Ascending aorta (tissue), 2 donors: ENCODE data around the gene DYNC1I1. TPM values are rescaled to one million over a fixed set of nuclear protein-coding genes. Genes with fewer than 3 reads are reported as not detected.

Experiments used
- DNase-seq, 2 donors: peaks; one replicate each; pipeline ENCODE4 v3.0.0-alpha.2; 2019; ENCODE audit warnings: low spot score in 2 of 2
- H3K27ac ChIP-seq, 2 donors: fragments of 200-600 bp; sonication (generic); one replicate each; pipeline ENCODE4 v1.5.1; 2016 to 2017; ENCODE audit warnings: mild to moderate bottlenecking in 1 of 2
- H3K27me3 ChIP-seq: fragments of 200-600 bp; sonication (generic); one replicate; pipeline ENCODE4 v1.5.1; 2017
- H3K36me3 ChIP-seq, 2 donors: fragments of 200-600 bp; sonication (generic); one replicate each; pipeline ENCODE4 v1.5.1; 2016
- H3K4me1 ChIP-seq, 2 donors: fragments of 200-600 bp; sonication (generic); one replicate each; pipeline ENCODE4 v1.5.1; 2016 to 2017; ENCODE audit warnings: mild to moderate bottlenecking in 1 of 2
- H3K4me3 ChIP-seq, 2 donors: fragments of 200-600 bp; sonication (generic); one replicate each; pipeline ENCODE4 v1.5.1; 2016 to 2017; ENCODE audit warnings: mild to moderate bottlenecking in 1 of 2
- H3K9me3 ChIP-seq, 2 donors: fragments of 200-600 bp; sonication (generic); one replicate each; pipeline ENCODE4 v1.5.1; 2016
- intact Hi-C: fragments of 100-400 bp; cut with DNase I; formaldehyde crosslinking; loops from one replicate; pipeline ENCODE4 v1.15.1; 2023
- total RNA-seq: library from RNA; depleted of rRNA; stranded (reverse); fragments of >200 nt; gene quantifications from one replicate; pipeline ENCODE4 v1.1.0, GENCODE V29; 2016
- TF ChIP-seq, protein P1 (sequence below), 3 experiments: fragments of 200-600 bp in 2 of 3; fragments of 450-650 bp in 1 of 3; sonication (generic) in 2 of 3; IDR thresholded peaks; one replicate each; pipeline ENCODE4 v1.5.1; 2016 to 2019; ENCODE audit warnings: antibody characterized with exemption in 3 of 3, mild to moderate bottlenecking in 1 of 3, moderate library complexity in 1 of 3

DYNC1I1 gene
- total RNA-seq, 1 donor from 2014 or later = 13.2 TPM

- H3K9me3 ChIP-seq = no peaks in the 10 kb centered on the region
- intact Hi-C loops = loop anchor here (10.0 kb wide), 1 partner anchor 1145 kb away; no protein-coding TSS in a partner anchor
- no peaks in the 10 kb centered on the region for H3K27me3 ChIP-seq
- no peak overlapping the region for H3K4me3 ChIP-seq
- H3K27ac ChIP-seq = no peak overlapping the region
- TF ChIP-seq, protein P1, sequence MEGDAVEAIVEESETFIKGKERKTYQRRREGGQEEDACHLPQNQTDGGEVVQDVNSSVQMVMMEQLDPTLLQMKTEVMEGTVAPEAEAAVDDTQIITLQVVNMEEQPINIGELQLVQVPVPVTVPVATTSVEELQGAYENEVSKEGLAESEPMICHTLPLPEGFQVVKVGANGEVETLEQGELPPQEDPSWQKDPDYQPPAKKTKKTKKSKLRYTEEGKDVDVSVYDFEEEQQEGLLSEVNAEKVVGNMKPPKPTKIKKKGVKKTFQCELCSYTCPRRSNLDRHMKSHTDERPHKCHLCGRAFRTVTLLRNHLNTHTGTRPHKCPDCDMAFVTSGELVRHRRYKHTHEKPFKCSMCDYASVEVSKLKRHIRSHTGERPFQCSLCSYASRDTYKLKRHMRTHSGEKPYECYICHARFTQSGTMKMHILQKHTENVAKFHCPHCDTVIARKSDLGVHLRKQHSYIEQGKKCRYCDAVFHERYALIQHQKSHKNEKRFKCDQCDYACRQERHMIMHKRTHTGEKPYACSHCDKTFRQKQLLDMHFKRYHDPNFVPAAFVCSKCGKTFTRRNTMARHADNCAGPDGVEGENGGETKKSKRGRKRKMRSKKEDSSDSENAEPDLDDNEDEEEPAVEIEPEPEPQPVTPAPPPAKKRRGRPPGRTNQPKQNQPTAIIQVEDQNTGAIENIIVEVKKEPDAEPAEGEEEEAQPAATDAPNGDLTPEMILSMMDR (IDR thresholded peaks at IDR 0.05) = no peak
- H3K4me1 ChIP-seq = peaks cover 0 to 3% of the 10 kb centered on the region in 2 donors
- no peak for DNase-seq
- H3K36me3 ChIP-seq = no peaks in the 10 kb centered on the region
These were observed 147.2 kb downstream of the DYNC1I1 start for GRCh38 chr7:95919556-95919955.

GRCh38 chr7:95921543-95921942 is 149.2 kb downstream of the DYNC1I1 start:
- peaks cover 0 to 3% of the 10 kb centered on the region in 2 donors for H3K4me1 ChIP-seq
- no peaks in the 10 kb centered on the region for H3K36me3 ChIP-seq
- H3K4me3 ChIP-seq = no peak overlapping the region
- no peak for DNase-seq
- intact Hi-C loops = no loop called here
- no peaks in the 10 kb centered on the region for H3K9me3 ChIP-seq
- no peak overlapping the region for H3K27ac ChIP-seq
- TF ChIP-seq, protein P1 (IDR thresholded peaks at IDR 0.05) = no peak
- no peaks in the 10 kb centered on the region for H3K27me3 ChIP-seq

DNA sequence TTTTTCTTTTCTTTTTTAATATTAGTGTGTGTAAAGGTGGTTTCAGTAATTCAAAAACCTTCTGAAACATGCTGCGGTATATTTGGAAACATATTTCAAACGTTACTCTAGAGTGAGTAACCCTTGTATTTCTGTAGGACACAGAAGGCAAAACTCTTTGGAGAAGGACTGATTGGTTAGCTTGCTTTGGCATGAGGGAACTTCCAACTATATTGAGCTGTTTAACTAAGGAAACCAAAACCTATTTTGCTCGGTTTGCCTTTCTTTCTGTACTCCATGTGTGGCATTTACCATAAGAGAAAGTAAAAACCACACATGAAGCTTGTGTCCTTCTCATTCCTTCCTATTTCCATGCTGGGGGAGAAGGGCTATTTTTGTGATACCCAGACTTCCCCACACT is 149.8 kb downstream of the DYNC1I1 start:
- H3K9me3 ChIP-seq = no peaks in the 10 kb centered on the region
- intact Hi-C loops = no loop called here
- TF ChIP-seq, protein P1 (IDR thresholded peaks at IDR 0.05) = no peak
- H3K36me3 ChIP-seq = no peaks in the 10 kb centered on the region
- no peaks in the 10 kb centered on the region for H3K27me3 ChIP-seq
- H3K4me1 ChIP-seq = peaks cover 0 to 3% of the 10 kb centered on the region in 2 donors
- H3K27ac ChIP-seq = no peak overlapping the region
- no peak overlapping the region for H3K4me3 ChIP-seq
- no peak for DNase-seq

DNA sequence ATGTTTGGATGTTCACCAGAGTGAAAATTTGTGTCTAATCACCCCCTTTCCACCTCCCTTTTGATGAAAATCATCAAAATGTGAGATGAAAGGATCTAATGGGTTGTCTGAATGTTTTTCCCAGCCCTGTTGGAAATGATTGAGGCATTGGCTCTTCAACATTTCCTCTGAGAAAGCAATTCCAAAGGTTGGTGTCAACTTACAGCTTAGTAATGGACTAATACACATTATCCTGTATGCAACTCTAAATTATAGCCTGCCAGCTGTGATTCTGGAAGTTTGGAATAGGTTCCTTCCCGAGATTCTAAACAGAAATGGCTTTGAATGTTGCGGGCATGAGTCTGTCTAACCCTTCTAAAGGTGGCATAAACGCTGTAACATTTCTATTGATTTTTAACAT is 152.9 kb downstream of the DYNC1I1 start:
- H3K36me3 ChIP-seq = no peaks in the 10 kb centered on the region
- intact Hi-C loops = no loop called here
- H3K27ac ChIP-seq = no peak overlapping the region
- no peaks in the 10 kb centered on the region for H3K27me3 ChIP-seq
- H3K4me1 ChIP-seq = peaks cover 0 to 10% of the 10 kb centered on the region in 2 donors
- no peaks in the 10 kb centered on the region for H3K9me3 ChIP-seq
- no peak for DNase-seq
- no peak overlapping the region for H3K4me3 ChIP-seq
- TF ChIP-seq, protein P1 (IDR thresholded peaks at IDR 0.05) = no peak

GRCh38 chr7:95925971-95926370 is 153.6 kb downstream of the DYNC1I1 start:
- H3K4me1 ChIP-seq = peaks cover 0 to 10% of the 10 kb centered on the region in 2 donors
- no peaks in the 10 kb centered on the region for H3K27me3 ChIP-seq
- no peaks in the 10 kb centered on the region for H3K9me3 ChIP-seq
- no peak overlapping the region for H3K4me3 ChIP-seq
- no peak for DNase-seq
- H3K27ac ChIP-seq = no peak overlapping the region
- TF ChIP-seq, protein P1 (IDR thresholded peaks at IDR 0.05) = no peak
- intact Hi-C loops = no loop called here
- no peaks in the 10 kb centered on the region for H3K36me3 ChIP-seq

DNA sequence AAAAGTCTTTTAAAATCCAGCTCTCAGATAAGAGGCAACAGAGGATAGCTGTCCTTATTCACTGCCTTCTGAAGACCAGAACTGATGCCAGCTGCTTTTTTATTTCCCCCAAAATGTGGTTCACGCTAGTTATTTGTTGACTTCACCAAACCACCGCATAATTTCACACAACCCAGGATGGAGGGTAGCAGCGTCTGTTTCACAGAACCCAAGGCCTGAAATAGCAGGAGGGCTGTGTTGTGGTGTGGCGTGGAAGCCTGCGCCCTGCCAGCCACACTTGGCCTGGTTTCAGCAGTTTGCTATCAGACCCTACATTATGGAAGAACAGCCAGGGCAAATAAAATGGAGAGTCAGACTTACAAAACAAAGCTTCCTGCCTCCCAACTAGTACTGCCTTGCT is 155.4 kb downstream of the DYNC1I1 start:
- intact Hi-C loops = no loop called here
- no peak for DNase-seq
- Histone ChIP-seq H3K9me3 (no peaks in the 10 kb centered on the region), H3K4me1 (peaks cover 0 to 10% of the 10 kb centered on the region in 2 donors), H3K4me3 (no peak overlapping the region), H3K27me3 (no peaks in the 10 kb centered on the region), H3K36me3 (no peaks in the 10 kb centered on the region), H3K27ac (no peak overlapping the region)
- TF ChIP-seq, protein P1 (IDR thresholded peaks at IDR 0.05) = no peak
